ENCODE data around the gene FAM185A.
"Not testable (repeated sequence)": the region's sequence is repeated elsewhere in the genome, so short reads cannot be mapped to it uniquely, and the experiment has no call there.

GRCh38 chr7:102718491-102718890, 30.3 kb upstream of the FAM185A start:
- TF ChIP-seq CTCF (conservative IDR thresholded peaks at IDR 0.05; ENCODE audit: low read depth, low read length); RCOR1 (IDR thresholded peaks at IDR 0.05; ENCODE audit: insufficient replicate concordance, low read length); POLR2A (IDR thresholded peaks at IDR 0.05; ENCODE audit: low read depth, low read length); BHLHE40 (IDR thresholded peaks at IDR 0.05; ENCODE audit: low read depth, low read length); MXI1 (IDR thresholded peaks at IDR 0.05; ENCODE audit: borderline replicate concordance, low read depth, low read length); MAZ (IDR thresholded peaks at IDR 0.05; ENCODE audit: borderline replicate concordance, low read depth, low read length); CEBPB (IDR thresholded peaks at IDR 0.05; ENCODE audit: low read depth, low read length); RAD21 (IDR thresholded peaks at IDR 0.05; ENCODE audit: low read length); USF2 (IDR thresholded peaks at IDR 0.05; ENCODE audit: low read depth, low read length): not testable (repeated sequence)
